NOMO-1 treated with DMSO at 0.1 percent for 48 hours (cell line): ENCODE measurements around the gene DLGAP1.

Experiments
- DNase-seq: peaks from one replicate; lab custom pipeline; 2025; ENCODE audit not compliant: unreplicated experiment; lab: John Stamatoyannopoulos, UW

Gene DLGAP1

GRCh38 chr18:3578621-3579020 is 876.5 kb downstream of the DLGAP1 start:
- no peak for DNase-seq

GRCh38 chr18:3577281-3577855 is 877.7 kb downstream of the DLGAP1 start:
- no peak for DNase-seq

- DNase-seq: no peak
These were observed 882.3 kb downstream of the DLGAP1 start for GRCh38 chr18:3572761-3573160.

DNA sequence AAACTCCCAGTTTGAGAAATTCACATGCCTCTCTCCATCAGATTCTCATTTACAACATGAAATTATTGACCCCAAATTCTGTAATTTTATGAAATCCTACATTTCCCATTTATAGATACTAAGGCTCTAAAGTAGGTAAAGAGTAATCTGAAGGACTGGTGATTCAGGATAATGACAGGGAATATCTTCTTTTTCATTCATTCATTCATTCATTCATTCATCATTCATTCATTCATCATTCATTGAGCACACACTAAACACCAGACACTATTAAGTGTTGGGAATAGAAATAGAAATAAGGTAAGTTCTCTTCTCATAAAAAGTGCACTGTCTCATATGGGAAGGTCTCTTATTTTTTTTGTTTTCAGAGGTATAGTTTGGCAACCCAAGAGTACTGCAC is 888.3 kb downstream of the DLGAP1 start:
- DNase-seq: no peak

DNA sequence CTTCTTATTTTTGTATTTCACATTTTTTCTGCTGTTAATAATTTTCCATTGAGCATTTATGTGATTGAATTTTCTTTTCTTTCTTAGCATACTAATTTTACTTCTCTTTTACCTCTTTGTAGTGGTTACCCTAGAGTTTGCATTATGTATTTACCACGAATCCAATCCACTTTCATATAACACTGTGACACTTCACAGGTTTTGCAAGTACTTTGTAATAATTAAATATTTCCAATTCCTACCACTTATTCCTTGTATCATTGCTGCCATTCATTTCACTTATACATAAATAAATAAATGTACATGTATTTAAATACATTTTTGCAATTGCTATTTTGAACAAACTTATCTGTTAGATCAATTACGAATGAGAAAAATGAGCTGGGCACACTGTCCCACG is 894.4 kb downstream of the DLGAP1 start:
- no peak for DNase-seq

GRCh38 chr18:3554811-3555427 is 900.2 kb downstream of the DLGAP1 start:
- DNase-seq: no peak

- no peak for DNase-seq
These were observed 901.0 kb downstream of the DLGAP1 start for GRCh38 chr18:3554091-3554601.

DNA sequence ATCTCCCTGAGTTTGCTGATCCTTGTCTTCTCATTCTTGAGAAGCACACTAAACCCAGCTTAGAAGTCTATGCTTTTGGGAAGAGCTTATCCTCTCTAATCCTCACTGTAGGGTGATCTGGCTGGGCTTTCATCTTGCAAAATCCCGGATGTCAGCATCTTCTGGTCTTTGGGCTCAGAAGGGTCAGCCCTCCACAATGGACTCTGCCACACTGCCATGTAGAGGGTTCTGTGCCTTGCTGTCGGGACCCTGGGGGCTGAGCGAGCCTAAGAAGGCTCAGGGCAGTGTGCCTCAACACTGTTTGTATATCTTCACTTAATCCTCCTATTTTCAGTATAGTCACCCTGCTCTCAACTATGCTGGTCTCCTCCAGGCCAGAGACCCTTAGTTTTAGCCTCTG is 902.8 kb downstream of the DLGAP1 start:
- DNase-seq: no peak

- DNase-seq: no peak
These were observed 907.1 kb downstream of the DLGAP1 start for GRCh38 chr18:3547891-3548615.

- DNase-seq: no peak
These were observed 909.0 kb downstream of the DLGAP1 start for GRCh38 chr18:3546106-3546505.

DNA sequence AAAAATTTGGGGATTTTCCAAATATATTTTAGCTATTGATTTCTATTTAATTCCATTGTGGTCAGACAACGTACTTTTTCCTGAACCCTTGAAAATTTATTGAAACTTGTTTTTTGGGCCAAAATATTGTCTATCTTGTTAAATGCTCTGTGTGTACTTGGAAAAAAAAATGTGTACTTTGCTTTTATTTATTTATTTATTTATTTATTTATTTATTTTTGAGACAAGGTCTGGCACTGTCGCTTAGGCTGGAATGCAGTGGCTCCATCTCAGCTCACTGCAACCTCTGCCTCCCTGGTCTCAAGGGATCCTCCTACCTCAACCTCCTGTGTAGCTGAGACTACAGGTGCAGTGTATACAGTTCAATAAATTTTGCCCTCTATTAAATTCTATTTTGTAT is 910.6 kb downstream of the DLGAP1 start:
- no peak for DNase-seq

- no peak for DNase-seq
These were observed 913.3 kb downstream of the DLGAP1 start for GRCh38 chr18:3541549-3542386.

- DNase-seq: no peak
These were observed 914.1 kb downstream of the DLGAP1 start for GRCh38 chr18:3540805-3541548.

DNA sequence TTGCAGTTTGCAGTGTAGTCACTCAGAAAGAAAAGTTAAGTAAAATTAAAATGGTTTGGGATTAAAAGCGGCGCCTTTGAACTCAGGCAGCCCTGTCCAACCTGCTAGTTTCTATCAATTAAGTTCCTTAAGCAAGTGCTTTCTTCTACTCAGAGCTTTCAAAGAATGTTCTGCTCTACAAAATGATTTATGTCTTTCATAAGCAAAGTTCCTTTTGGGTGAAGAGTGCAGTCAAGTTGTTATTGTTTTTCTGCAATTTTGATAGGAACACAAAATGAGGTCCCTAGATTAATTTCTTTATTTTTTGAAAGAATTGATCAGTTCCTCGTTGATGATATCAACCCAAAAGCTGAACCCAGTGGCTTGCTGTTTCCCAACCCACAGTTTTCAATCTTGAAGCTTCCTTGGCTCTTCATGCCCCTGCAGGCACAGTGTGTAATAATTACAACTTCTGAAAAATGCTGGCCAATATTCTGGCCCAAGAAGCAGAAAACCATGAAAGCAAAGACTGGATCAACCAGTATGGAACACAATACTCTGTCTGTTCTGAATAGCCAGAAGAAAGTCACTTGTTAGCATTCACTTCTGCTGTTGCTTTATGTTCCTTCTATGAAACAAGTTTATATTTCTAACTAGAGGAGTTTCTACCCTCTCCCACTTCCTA is 916.0 kb downstream of the DLGAP1 start:
- no peak for DNase-seq

- no peak for DNase-seq
These were observed 916.7 kb downstream of the DLGAP1 start for GRCh38 chr18:3538456-3538855.

DNA sequence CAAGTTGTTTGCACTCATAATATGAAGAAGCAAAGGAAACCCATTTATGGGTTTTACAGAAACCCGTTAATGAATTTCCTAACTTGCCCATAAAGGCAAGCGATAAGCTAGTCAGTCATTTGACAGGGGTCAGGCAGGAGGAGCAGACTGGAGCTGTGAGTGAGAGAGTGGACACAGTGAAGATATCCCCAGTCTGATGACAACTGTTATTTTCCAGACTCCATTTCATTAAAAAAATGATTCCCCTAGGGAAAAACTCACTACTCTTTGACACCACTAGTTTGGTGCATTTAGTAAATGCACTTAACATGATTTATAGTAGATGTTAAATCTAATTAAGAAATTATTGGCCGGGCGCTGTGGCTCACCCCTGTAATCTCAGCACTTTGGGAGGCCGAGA is 924.3 kb downstream of the DLGAP1 start:
- DNase-seq: no peak

GRCh38 chr18:3529601-3530000 is 925.5 kb downstream of the DLGAP1 start:
- DNase-seq: no peak

GRCh38 chr18:3529077-3529476 is 926.0 kb downstream of the DLGAP1 start:
- DNase-seq: no peak

DNA sequence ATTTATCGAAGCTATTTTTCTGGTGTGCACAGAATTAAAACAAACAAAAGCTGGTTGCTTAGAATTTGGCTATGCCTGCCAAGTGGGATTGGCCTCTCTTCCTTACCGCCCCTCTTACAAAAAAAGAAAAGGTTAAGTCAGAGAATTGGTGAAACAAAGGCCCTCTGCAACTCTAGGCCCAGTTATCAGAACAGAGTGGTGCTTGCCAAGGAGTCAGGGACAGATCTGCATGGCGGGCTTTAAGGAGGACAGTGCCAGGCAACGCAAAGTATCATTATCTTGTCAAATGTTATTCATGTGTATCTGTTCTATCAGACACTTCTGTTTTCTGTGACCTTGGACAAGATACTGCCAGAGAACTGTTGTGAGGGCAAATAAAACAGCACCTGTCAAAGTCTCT is 926.9 kb downstream of the DLGAP1 start:
- DNase-seq: no peak
